ENCODE results near the gene PRELID1.

GRCh38 chr5:177319913-177320588 lies 16.5 kb downstream of the PRELID1 start:
- TF ChIP-seq HDAC2 (IDR thresholded peaks at IDR 0.05) (no peak), MAFK (IDR thresholded peaks at IDR 0.05; ENCODE audit: partially characterized antibody) (no peak), CTCF (IDR thresholded peaks at IDR 0.05) (no peak), PHF8 (IDR thresholded peaks at IDR 0.05; ENCODE audit: borderline replicate concordance, low read depth) (no peak), RAD21 (conservative IDR thresholded peaks at IDR 0.05 in 1 of 2, IDR thresholded peaks at IDR 0.05 in 1 of 2) (no peak), ESRRA (IDR thresholded peaks at IDR 0.05; ENCODE audit: borderline replicate concordance, low read length) (no peak), POLR2A (IDR thresholded peaks at IDR 0.05; ENCODE audit: low read length) (no peak), CEBPB (IDR thresholded peaks at IDR 0.05) (no peak), HMGXB4 (CRISPR knock-in tag; IDR thresholded peaks at IDR 0.05; ENCODE audit: borderline replicate concordance) (no peak)

Data from A549 (cell line).